HepG2 (cell line): Measurements from ENCODE around the gene WDR73. TPM values are rescaled to one million over a fixed set of nuclear protein-coding genes. Genes with fewer than 3 reads are reported as not detected.

Source experiments
- BRD4 ChIP-seq: sonication (generic); formaldehyde crosslinking; IDR thresholded peaks from 2 replicates; pipeline ENCODE4 v1.4.0; 2020; ENCODE audit warnings: missing genetic modification reagents
- CHCHD3 ChIP-seq: sonication (generic); formaldehyde crosslinking; IDR thresholded peaks from 2 replicates; pipeline ENCODE4 v1.8.0; 2022; ENCODE audit warnings: mild to moderate bottlenecking, missing genetic modification reagents, moderate library complexity
- GATAD2A ChIP-seq: IDR thresholded peaks from 2 replicates; pipeline ENCODE4 v1.6.1; 2016
- HDAC2 ChIP-seq: sonication (generic); formaldehyde crosslinking; IDR thresholded peaks from 2 replicates; pipeline ENCODE4 v1.4.0; 2020; ENCODE audit warnings: missing genetic modification reagents
- KLF15 ChIP-seq: sonication (generic); formaldehyde crosslinking; IDR thresholded peaks from 2 replicates; pipeline ENCODE4 v1.8.1; 2023; ENCODE audit warnings: borderline replicate concordance, mild to moderate bottlenecking, inconsistent platforms, missing genetic modification reagents, mixed read lengths
- KLF9 ChIP-seq: IDR thresholded peaks from 2 replicates; pipeline ENCODE4 v1.6.1; 2016; ENCODE audit warnings: low read depth
- MIXL1 ChIP-seq: IDR thresholded peaks from 2 replicates; pipeline ENCODE4 v1.6.1; 2016
- MLLT10 ChIP-seq: sonication (generic); formaldehyde crosslinking; IDR thresholded peaks from 2 replicates; pipeline ENCODE4 v1.4.0; 2020; ENCODE audit warnings: missing genetic modification reagents
- ONECUT2 ChIP-seq: sonication (generic); formaldehyde crosslinking; IDR thresholded peaks from 2 replicates; pipeline ENCODE4 v1.4.0; 2020; ENCODE audit warnings: missing genetic modification reagents
- PLRG1 ChIP-seq: fragments of 450-650 bp; conservative IDR thresholded peaks from 2 replicates; pipeline ENCODE4 v1.6.1; 2016
- REL ChIP-seq: sonication (generic); formaldehyde crosslinking; conservative IDR thresholded peaks from 2 replicates; pipeline ENCODE4 v1.8.0; 2022; ENCODE audit warnings: mild to moderate bottlenecking, missing genetic modification reagents, moderate library complexity
- REPIN1 ChIP-seq: sonication (generic); formaldehyde crosslinking; IDR thresholded peaks from 2 replicates; pipeline ENCODE4 v1.8.0; 2022; ENCODE audit warnings: missing genetic modification reagents, low read depth, mild to moderate bottlenecking, borderline replicate concordance
- SALL1 ChIP-seq: sonication (generic); formaldehyde crosslinking; IDR thresholded peaks from 2 replicates; pipeline ENCODE4 v1.8.0; 2022; ENCODE audit warnings: mild to moderate bottlenecking, missing genetic modification reagents
- SRSF9 ChIP-seq: fragments of 200-400 bp; formaldehyde crosslinking; IDR thresholded peaks from 2 replicates; pipeline ENCODE4 v1.6.1; 2018; ENCODE audit warnings: borderline replicate concordance, mild to moderate bottlenecking, low read depth, low read length; ENCODE audit not compliant: insufficient read depth, poor library complexity, severe bottlenecking
- ZEB1 ChIP-seq: IDR thresholded peaks from 2 replicates; pipeline ENCODE4 v1.6.1; 2012; ENCODE audit warnings: mild to moderate bottlenecking, low read depth, inconsistent platforms; ENCODE audit not compliant: insufficient replicate concordance
- ZFP36L2 ChIP-seq: sonication (generic); formaldehyde crosslinking; IDR thresholded peaks from 2 replicates; pipeline ENCODE4 v1.4.0; 2020; ENCODE audit warnings: missing genetic modification reagents
- ZNF20 ChIP-seq: sonication (generic); formaldehyde crosslinking; IDR thresholded peaks from 2 replicates; pipeline ENCODE4 v1.4.0; 2020; ENCODE audit warnings: mild to moderate bottlenecking, moderate library complexity, missing genetic modification reagents
- ZNF230 ChIP-seq: sonication (generic); formaldehyde crosslinking; IDR thresholded peaks from 2 replicates; pipeline ENCODE4 v1.4.0; 2020; ENCODE audit warnings: mild to moderate bottlenecking, missing genetic modification reagents
- ZNF543 ChIP-seq: sonication (generic); formaldehyde crosslinking; IDR thresholded peaks from 2 replicates; pipeline ENCODE4 v1.4.0; 2020; ENCODE audit warnings: mild to moderate bottlenecking, missing genetic modification reagents
- ZNF709 ChIP-seq: sonication (generic); formaldehyde crosslinking; IDR thresholded peaks from 2 replicates; pipeline ENCODE4 v1.5.0; 2020; ENCODE audit warnings: mild to moderate bottlenecking, missing genetic modification reagents
- ZNF841 ChIP-seq: sonication (generic); formaldehyde crosslinking; IDR thresholded peaks from 2 replicates; pipeline ENCODE4 v1.8.1; 2023; ENCODE audit warnings: missing genetic modification reagents, borderline replicate concordance
- ZSCAN9 ChIP-seq: IDR thresholded peaks from 2 replicates; pipeline ENCODE4 v1.6.1; 2016; ENCODE audit warnings: borderline replicate concordance
- polyA plus RNA-seq, 8 experiments: library from polyadenylated mRNA; depleted of rRNA in 3 of 8; stranded (reverse) in 7 of 8; unstranded in 1 of 8; fragments of >200 nt; fragmentation: Illumina TruSeq in 4 of 8; extraction: Trizol in 4 of 8; gene quantifications; 2 replicates each; pipeline versions ENCODE4 v1.2.1 to v1.2.3, GENCODE V29; 2011 to 2016; ENCODE audit warnings: low read depth in 4 of 8, missing spikeins in 1 of 8, mixed read lengths in 1 of 8; ENCODE audit not compliant: insufficient read depth in 1 of 8
- total RNA-seq, 5 experiments: library from RNA; depleted of rRNA; stranded (reverse); fragments of >200 nt; fragmentation: Illumina TruSeq; extraction: Trizol; gene quantifications; 2 replicates each; pipeline ENCODE4 v1.2.3, GENCODE V29; 2016; ENCODE audit warnings: low read depth in 1 of 5
- TF ChIP-seq, protein P1 (sequence below): sonication (generic); formaldehyde crosslinking; IDR thresholded peaks from 2 replicates; pipeline ENCODE4 v1.4.0; 2020; ENCODE audit warnings: missing genetic modification reagents, borderline replicate concordance
- TF ChIP-seq, protein P2 (sequence below): sonication (generic); formaldehyde crosslinking; IDR thresholded peaks from 2 replicates; pipeline ENCODE4 v1.4.0; 2020; ENCODE audit warnings: missing genetic modification reagents, borderline replicate concordance
- TF ChIP-seq, protein P3 (sequence below): sonication (generic); formaldehyde crosslinking; IDR thresholded peaks from 2 replicates; pipeline ENCODE4 v1.5.0; 2020; ENCODE audit warnings: missing genetic modification reagents, mild to moderate bottlenecking, borderline replicate concordance
- TF ChIP-seq, protein P4 (sequence below): IDR thresholded peaks from 2 replicates; pipeline ENCODE4 v1.6.1; 2016

Gene WDR73
- total and polyA plus RNA-seq, 2 of the 13 experiments (the other 11 are each of a cell fraction or from before 2014, with no cell fraction given) = 20.0 to 35.5 TPM

- TF ChIP-seq, protein P1, sequence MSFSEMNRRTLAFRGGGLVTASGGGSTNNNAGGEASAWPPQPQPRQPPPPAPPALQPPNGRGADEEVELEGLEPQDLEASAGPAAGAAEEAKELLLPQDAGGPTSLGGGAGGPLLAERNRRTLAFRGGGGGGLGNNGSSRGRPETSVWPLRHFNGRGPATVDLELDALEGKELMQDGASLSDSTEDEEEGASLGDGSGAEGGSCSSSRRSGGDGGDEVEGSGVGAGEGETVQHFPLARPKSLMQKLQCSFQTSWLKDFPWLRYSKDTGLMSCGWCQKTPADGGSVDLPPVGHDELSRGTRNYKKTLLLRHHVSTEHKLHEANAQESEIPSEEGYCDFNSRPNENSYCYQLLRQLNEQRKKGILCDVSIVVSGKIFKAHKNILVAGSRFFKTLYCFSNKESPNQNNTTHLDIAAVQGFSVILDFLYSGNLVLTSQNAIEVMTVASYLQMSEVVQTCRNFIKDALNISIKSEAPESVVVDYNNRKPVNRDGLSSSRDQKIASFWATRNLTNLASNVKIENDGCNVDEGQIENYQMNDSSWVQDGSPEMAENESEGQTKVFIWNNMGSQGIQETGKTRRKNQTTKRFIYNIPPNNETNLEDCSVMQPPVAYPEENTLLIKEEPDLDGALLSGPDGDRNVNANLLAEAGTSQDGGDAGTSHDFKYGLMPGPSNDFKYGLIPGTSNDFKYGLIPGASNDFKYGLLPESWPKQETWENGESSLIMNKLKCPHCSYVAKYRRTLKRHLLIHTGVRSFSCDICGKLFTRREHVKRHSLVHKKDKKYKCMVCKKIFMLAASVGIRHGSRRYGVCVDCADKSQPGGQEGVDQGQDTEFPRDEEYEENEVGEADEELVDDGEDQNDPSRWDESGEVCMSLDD (CRISPR knock-in tag) = no peak; the same call in 1 of the 2 replicates
- no peak for TF ChIP-seq SRSF9
- no peak for TF ChIP-seq KLF9
- TF ChIP-seq ONECUT2 (CRISPR knock-in tag) = peak; percentile 38; the same call in 1 of the 2 replicates
- TF ChIP-seq SALL1 (CRISPR knock-in tag) = no peak
- no peak for TF ChIP-seq HDAC2
- peak; percentile 49; the same call in 1 of the 2 replicates for TF ChIP-seq REPIN1 (CRISPR knock-in tag)
- TF ChIP-seq BRD4 (CRISPR knock-in tag) = no peak
- TF ChIP-seq ZSCAN9 (CRISPR knock-in tag) = no peak
- TF ChIP-seq ZEB1 = no peak
- TF ChIP-seq MLLT10 (CRISPR knock-in tag) = no peak
- no peak for TF ChIP-seq PLRG1
- 0 out of 2 replicates have a peak, but pooled peaks have one; percentile 52 for TF ChIP-seq KLF15 (CRISPR knock-in tag)
- no peak for TF ChIP-seq ZNF20 (CRISPR knock-in tag)
- no peak for TF ChIP-seq ZNF709 (CRISPR knock-in tag)
- TF ChIP-seq REL (CRISPR knock-in tag) = 0 out of 2 replicates have a peak, but pooled peaks have one; percentile 49
- TF ChIP-seq, protein P2, sequence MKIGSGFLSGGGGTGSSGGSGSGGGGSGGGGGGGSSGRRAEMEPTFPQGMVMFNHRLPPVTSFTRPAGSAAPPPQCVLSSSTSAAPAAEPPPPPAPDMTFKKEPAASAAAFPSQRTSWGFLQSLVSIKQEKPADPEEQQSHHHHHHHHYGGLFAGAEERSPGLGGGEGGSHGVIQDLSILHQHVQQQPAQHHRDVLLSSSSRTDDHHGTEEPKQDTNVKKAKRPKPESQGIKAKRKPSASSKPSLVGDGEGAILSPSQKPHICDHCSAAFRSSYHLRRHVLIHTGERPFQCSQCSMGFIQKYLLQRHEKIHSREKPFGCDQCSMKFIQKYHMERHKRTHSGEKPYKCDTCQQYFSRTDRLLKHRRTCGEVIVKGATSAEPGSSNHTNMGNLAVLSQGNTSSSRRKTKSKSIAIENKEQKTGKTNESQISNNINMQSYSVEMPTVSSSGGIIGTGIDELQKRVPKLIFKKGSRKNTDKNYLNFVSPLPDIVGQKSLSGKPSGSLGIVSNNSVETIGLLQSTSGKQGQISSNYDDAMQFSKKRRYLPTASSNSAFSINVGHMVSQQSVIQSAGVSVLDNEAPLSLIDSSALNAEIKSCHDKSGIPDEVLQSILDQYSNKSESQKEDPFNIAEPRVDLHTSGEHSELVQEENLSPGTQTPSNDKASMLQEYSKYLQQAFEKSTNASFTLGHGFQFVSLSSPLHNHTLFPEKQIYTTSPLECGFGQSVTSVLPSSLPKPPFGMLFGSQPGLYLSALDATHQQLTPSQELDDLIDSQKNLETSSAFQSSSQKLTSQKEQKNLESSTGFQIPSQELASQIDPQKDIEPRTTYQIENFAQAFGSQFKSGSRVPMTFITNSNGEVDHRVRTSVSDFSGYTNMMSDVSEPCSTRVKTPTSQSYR = no peak
- 0 out of 2 replicates have a peak, but pooled peaks have one; percentile 6 for TF ChIP-seq GATAD2A
- TF ChIP-seq MIXL1 (CRISPR knock-in tag) = no peak
- no peak; the same call in 1 of the 2 replicates for TF ChIP-seq ZNF230 (CRISPR knock-in tag)
- TF ChIP-seq ZNF841 = no peak
- no peak for TF ChIP-seq CHCHD3 (CRISPR knock-in tag)
- no peak for TF ChIP-seq ZNF543 (CRISPR knock-in tag)
- TF ChIP-seq, protein P3, sequence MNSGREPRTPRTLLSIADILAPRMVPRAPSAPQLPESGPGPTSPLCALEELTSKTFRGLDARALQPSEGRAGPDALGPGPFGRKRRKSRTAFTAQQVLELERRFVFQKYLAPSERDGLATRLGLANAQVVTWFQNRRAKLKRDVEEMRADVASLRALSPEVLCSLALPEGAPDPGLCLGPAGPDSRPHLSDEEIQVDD (CRISPR knock-in tag) = no peak
- TF ChIP-seq ZFP36L2 (CRISPR knock-in tag) = no peak
- TF ChIP-seq, protein P4, sequence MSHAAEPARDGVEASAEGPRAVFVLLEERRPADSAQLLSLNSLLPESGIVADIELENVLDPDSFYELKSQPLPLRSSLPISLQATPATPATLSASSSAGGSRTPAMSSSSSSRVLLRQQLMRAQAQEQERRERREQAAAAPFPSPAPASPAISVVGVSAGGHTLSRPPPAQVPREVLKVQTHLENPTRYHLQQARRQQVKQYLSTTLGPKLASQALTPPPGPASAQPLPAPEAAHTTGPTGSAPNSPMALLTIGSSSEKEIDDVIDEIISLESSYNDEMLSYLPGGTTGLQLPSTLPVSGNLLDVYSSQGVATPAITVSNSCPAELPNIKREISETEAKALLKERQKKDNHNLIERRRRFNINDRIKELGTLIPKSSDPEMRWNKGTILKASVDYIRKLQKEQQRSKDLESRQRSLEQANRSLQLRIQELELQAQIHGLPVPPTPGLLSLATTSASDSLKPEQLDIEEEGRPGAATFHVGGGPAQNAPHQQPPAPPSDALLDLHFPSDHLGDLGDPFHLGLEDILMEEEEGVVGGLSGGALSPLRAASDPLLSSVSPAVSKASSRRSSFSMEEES (CRISPR knock-in tag) = no peak; the same call in 1 of the 2 replicates
Observed at GRCh38 chr15:84600331-84600686, 53.8 kb downstream of the WDR73 start (continued).
